GM18517 (cell line): ENCODE data around the gene TUB.

Experiments used
- ATAC-seq: cut with Tn5 transposase; IDR thresholded peaks from one replicate; pipeline ENCODE4 v1.9.1; 2021; ENCODE audit warnings: mild to moderate bottlenecking, moderate library complexity; ENCODE audit not compliant: unreplicated experiment

Gene TUB

DNA sequence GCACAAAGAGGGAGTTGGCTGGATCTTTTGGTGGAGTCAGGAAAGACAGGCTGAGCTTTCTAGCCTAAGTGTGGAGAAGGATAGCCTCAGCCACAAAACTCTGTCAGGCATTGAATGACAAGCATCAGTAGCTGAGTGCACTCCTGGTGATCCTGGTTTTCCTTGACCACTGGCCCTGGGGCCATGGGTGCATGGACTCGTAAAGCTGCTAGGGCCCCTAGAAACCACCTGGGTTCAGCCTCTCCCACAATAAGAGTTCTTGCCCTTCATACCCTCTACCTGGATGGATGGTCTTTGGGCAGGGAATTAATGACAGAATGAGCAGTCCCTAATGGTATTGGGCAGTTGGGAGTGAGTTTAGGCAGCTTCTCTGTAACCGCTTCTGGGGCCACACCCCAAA lies 22.9 kb downstream of the TUB start:
- no peak for ATAC-seq

DNA sequence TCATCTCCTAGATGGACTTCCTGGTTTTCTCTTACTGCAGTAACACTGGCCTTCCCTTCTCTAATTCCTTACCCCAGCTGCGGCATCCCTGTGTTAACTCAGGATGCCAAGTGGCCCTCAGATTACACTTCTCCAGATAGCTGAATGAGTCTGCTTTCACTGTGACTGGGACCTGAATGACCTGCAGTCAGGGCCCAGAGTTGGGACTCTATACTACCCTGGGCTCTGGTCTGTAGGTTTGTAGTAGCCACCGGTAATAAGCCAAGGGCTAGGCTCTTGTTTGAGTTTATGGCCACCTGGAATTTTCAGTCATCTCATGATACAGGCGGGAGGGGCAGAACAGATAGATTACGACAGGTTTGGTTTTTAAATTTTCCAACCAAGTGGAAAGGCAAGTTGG lies 24.1 kb downstream of the TUB start:
- no peak for ATAC-seq

DNA sequence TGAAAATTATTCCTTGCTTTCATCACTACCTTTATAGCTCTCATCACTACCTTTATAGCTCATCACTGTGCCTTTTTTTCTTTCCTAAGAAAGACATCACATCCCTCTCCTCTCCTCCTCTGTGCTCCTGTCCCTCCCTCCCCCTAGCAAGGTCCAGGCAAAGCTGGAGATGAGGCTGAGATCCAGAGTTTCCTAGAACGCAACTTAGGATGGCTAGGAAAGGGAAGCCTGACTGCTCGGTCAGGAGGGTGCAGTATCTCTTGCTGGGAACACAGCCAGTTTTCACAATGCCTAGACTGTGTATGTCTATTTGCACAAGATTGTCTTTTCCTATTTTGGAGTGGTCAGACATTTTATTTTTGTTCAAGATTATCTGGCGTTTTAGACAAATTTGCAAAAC lies 24.7 kb downstream of the TUB start:
- no peak for ATAC-seq

DNA sequence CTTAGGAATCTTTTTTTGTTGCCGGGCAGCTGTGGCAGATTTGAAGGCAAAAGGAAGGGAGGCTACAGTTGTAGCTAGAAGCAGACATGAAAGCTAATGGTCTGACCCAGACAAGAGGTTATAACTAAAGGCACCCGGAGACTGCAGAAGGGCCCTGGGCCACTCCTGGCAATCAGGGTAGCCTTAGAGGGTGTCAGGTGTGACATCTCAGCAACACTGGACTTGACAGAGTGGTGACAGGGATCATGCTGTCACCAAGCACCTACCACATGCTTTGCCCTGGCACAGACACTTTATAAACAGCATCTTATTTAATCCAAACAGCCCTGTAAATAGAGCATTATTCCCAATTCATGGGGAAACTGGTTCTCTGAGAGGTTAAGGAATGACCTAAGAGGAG lies 25.7 kb downstream of the TUB start:
- ATAC-seq = no peak

DNA sequence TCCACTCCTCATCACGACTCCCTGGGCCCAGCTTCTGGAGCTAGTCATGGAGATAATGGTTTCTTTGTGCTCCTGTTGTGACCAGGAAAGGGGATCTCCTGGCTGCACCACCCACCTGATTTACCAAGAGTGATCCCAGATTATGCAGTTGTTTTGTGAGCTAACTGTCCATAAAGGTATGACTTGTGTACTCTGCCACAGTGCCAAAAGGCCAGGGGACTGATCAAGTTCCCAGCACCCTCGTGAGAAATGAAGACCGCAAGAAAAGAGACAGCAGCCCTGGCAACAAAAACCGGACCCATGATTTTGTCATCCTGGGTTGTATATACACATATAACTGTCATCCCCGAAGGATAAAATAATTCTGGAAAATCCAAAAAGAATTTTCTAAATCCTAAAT lies 26.6 kb downstream of the TUB start:
- ATAC-seq = no peak

DNA sequence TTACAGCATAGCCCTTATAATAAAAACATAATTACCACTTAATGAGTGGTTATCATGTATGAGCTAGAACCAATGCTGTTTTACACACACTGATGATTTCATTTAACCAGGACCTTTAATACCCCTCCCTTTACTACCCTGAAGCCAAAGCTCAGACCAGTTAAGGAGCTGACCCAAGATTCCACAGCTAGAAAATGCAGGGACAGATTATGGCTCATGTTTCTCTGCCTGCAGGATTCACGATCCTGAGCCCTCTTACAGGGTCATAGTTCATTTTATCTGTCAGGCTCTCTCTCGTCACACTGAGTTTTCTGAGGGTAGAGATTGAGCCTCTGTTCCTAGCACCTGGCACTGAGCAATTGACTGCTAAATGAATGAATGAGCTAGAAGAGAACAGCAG lies 27.4 kb downstream of the TUB start:
- no peak for ATAC-seq

DNA sequence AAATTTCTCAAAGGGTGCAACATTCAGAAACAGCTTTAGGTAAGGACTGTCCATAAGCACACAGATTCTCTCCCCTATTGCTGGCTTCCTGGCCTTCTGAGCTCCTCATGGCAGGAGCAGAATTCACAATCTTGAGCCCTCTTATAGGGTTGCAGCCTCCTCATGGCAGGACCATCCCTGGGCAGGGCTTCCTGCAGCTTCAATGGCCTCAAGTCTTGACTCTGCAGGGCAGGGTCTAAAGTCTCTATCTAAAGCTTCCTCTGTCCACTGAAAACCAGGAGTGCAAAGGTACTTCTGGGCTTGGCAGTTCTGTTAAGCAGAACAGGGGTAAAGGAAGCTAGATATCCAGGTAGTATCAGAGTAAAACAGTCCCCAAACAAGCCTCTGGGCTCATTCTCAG lies 28.7 kb downstream of the TUB start:
- no peak for ATAC-seq

DNA sequence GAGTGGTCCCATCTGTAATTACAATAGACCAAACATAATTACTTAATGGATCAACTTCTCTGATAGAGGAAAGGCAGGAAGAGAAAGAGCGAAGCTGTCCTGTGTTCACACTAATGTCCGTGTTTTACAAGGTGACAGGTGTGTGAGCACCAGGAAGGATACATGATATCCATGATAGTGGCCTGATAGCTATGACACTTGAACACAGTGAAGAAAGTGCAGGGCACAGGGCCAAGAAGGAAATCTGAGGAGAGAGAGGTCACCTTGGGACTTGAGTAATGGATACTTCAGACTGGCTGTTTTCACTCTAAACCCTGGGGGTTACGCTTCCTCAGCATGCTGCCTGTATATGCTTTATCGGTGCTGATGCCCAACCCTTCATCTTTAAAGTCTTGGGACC lies 29.4 kb downstream of the TUB start:
- ATAC-seq = no peak

DNA sequence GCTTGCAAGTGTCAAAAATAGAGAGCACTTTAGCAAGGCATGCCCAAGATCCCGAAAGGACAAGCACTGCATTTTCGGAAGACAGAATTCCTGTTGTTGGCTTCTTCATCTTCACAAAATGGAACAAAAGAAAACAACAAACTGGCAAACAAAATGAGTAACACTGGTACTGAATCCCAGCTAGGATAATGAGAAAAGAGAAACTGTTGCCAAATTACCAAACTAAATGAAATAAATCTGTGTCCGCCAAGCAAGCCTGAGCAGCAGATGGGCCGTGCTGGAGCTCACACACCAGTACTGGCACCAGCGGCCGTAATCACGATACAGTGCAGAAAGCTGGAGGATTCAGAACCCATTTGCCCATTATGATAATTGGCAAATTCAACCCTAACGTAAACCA lies 30.6 kb downstream of the TUB start:
- no peak for ATAC-seq

DNA sequence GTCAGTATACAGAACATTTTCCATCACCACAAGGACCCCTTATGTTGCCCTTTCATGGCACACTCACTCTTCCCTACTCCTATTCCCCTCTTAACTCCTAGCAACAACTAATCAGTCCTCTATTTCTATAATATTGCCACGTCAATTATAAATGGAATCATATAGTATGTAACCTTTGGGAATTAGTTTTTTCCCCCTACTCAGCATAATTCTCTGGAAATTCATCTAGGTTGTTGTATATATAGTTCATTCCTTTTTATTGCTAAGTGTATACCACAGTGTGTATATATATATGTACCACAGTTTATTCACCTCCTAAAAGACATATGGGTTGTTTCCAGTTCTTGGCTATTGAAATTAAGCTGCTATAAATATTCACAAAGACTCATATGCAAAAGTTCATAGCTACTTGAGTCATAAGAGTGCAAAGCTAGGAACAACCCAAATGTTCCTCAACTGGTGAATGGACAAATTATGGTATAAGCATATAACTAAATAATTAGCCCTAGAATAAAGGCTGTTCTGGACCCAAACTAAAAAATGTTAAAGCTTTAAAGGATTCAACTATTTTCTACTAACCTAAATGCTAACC lies 41.3 kb downstream of the TUB start:
- ATAC-seq = no peak

DNA sequence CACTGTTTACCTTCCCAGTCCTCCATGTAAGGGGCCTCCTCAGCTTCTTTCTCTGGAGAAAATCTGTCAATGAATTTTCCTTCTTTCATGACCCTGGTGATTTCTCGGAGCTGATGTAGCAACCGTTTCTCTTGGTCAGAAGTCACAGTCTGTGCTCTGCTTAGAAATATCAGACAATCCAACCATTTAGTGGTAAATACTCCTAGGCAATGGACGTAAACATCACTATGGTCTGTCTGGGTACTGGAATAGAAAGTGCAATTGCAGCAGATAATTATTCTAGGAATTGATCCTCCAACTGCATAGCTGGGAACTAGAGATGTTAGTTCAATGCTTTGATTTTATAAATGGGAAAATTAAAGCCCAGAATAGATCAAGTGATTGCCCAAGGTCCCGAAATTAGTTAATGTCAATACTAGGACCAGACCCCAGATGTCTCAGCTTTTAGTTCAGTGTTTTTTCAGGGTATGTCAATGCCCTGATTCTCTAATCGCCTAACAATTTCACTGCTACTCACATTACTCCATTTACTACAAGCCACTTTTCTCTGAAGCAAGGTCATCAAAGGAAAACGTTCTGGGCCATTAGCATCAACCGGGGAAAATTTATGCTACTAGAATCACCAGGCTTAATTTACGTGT lies 45.8 kb downstream of the TUB start:
- ATAC-seq = no peak

DNA sequence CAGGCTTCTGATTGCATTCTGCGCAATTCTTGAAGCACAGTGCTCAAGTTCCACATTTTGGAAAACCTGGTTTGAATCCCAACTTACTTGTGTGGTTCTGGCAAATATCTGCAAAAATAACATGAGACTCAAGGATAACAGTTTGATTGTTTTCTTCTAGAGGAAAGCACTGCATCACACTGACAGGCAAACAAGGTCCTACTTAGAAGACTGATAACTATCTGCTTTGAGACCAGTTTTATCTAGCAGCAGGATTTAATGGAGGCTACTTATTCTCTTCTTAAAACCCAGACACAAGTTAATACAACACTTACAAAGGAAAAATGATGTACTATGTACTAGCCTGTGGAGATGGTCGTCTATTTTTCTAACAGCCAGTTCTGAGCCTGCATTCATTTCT lies 46.4 kb downstream of the TUB start:
- ATAC-seq = no peak

DNA sequence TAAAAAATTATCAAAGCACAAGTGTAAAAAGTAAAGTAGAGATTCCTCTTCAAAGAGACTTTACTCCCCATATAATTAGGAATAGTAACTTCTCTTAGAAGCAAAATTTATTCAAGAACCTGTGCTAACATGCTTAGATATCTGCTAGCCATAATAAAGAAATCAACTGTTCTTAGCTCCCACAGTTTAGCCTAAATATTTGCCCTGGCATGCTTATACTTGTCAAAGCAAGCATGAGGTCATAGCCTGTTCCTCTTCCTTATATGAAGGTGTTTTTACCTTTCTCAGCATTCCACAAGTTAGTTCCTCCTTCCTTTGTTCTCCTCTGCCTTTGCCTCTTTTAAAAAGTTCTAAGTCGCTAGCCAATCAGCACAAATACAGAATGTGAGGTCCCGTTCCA lies 57.5 kb downstream of the TUB start:
- no peak for ATAC-seq

DNA sequence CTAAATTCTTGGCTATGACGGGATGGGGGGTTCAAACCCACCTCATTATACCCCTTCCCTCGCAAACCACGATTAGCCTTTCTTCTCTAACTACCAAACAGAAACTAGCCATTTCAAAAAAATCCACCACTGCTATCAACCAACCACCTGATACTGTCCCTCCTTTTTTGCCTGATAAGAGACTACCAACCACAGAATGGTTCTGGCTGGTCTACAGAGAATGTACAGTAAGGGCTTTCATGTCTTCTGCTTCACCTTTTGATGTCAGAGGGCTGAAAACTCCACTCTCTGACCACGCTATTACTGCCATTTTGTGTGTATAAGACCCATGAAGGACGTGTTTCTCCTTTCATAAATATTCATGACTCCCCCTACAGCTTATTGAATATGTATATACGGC lies 68.7 kb downstream of the TUB start:
- no peak for ATAC-seq
